Thyroid gland (tissue), 4 donors: ENCODE data around the gene ANKRD34C. TPM values are rescaled to one million over a fixed set of nuclear protein-coding genes. Genes with fewer than 3 reads are reported as not detected.

Experiments used
- DNase-seq, 2 donors: peaks; one replicate each; pipeline ENCODE4 v3.0.0-alpha.2; 2019
- H3K27ac ChIP-seq, 3 donors: fragments of 200-600 bp; sonication (generic); 1 replicate in 2 of 3; 2 replicates in 1 of 3; pipeline ENCODE4 v1.5.1; 2016 to 2019; ENCODE audit warnings: mild to moderate bottlenecking in 1 of 3, moderate library complexity in 1 of 3
- H3K27me3 ChIP-seq: fragments of 200-600 bp; sonication (generic); one replicate; pipeline ENCODE4 v1.5.1; 2019
- H3K36me3 ChIP-seq, 2 donors: fragments of 200-600 bp; sonication (generic); one replicate each; pipeline ENCODE4 v1.5.1; 2016 to 2019
- H3K4me1 ChIP-seq, 2 donors: fragments of 200-600 bp; sonication (generic); one replicate each; pipeline ENCODE4 v1.5.1; 2017 to 2019
- H3K4me3 ChIP-seq, 3 donors: fragments of 200-600 bp; sonication (generic); replicated peaks in 1 of 3; 1 replicate in 2 of 3; 2 replicates in 1 of 3; pipeline ENCODE4 v1.5.1; 2016; ENCODE audit warnings: mild to moderate bottlenecking in 1 of 3
- H3K9me3 ChIP-seq: fragments of 200-600 bp; sonication (generic); one replicate; pipeline ENCODE4 v1.5.1; 2017
- CTCF ChIP-seq, 6 experiments: fragments of 200-600 bp in 3 of 6; fragments of 450-650 bp in 3 of 6; sonication (generic) in 3 of 6; IDR thresholded peaks; one replicate each; pipeline ENCODE4 v1.5.1; 2016 to 2019; ENCODE audit warnings: antibody characterized with exemption in 6 of 6, mild to moderate bottlenecking in 2 of 6, inconsistent platforms in 1 of 6, moderate library complexity in 1 of 6
- POLR2A ChIP-seq, 2 donors: fragments of 450-650 bp; IDR thresholded peaks; one replicate each; pipeline ENCODE4 v1.6.1; 2017; ENCODE audit warnings: antibody characterized with exemption in 2 of 2, mild to moderate bottlenecking in 2 of 2, moderate library complexity in 1 of 2
- WGBS, 2 donors: methylation state at CpG; one replicate each; pipeline ENCODE4 v1.1.5; 2017; 5-methylcytosine and 5-hydroxymethylcytosine counted together
- intact Hi-C: fragments of 100-400 bp; cut with DNase I; formaldehyde crosslinking; loops from one replicate; pipeline ENCODE4 v1.15.1; 2023
- total RNA-seq, 4 donors: library from RNA; depleted of rRNA; stranded (reverse); fragments of >200 nt; gene quantifications; one replicate each; pipeline ENCODE4 v1.2.3, GENCODE V29; 2016

ANKRD34C gene
- total RNA-seq, 4 donors from 2014 or later: 0.13 TPM; not detected in 3

- 84 to 87% methylated on average over 7 of the region's 7 CpGs for WGBS, 2 donors
- no peak for DNase-seq
- no peak overlapping the region for H3K27ac ChIP-seq
These were observed 16.8 kb downstream of the ANKRD34C start for GRCh38 chr15:79299126-79299840.

GRCh38 chr15:79299841-79300235 is 17.3 kb downstream of the ANKRD34C start:
- no peak overlapping the region for H3K27ac ChIP-seq
- no peaks in the 10 kb centered on the region for H3K36me3 ChIP-seq
- DNase-seq: no peak
- intact Hi-C loops: no loop called here
- H3K4me3 ChIP-seq: no peak overlapping the region
- TF ChIP-seq POLR2A (IDR thresholded peaks at IDR 0.05): no peak
- TF ChIP-seq CTCF (IDR thresholded peaks at IDR 0.05): no peak
- 72% methylated on average over 1 of the region's 1 CpG for WGBS, 2 donors
- no peaks in the 10 kb centered on the region for H3K27me3 ChIP-seq
- no peaks in the 10 kb centered on the region for H3K9me3 ChIP-seq
- H3K4me1 ChIP-seq: no peaks in the 10 kb centered on the region

More at GRCh38 chr15:79299126-79299840, 16.8 kb downstream of the ANKRD34C start:
- H3K4me3 ChIP-seq: no peak overlapping the region
- TF ChIP-seq CTCF (IDR thresholded peaks at IDR 0.05) (no peak), POLR2A (IDR thresholded peaks at IDR 0.05) (no peak)
- H3K27me3 ChIP-seq: no peaks in the 10 kb centered on the region
- no peaks in the 10 kb centered on the region for H3K36me3 ChIP-seq
- intact Hi-C loops: no loop called here
- H3K9me3 ChIP-seq: no peaks in the 10 kb centered on the region
- no peaks in the 10 kb centered on the region for H3K4me1 ChIP-seq

GRCh38 chr15:79307251-79307650 is 24.7 kb downstream of the ANKRD34C start:
- Histone ChIP-seq H3K27me3 (no peaks in the 10 kb centered on the region), H3K9me3 (no peaks in the 10 kb centered on the region), H3K36me3 (no peaks in the 10 kb centered on the region), H3K4me1 (peaks cover 5 to 7% of the 10 kb centered on the region in 2 donors), H3K27ac (no peak overlapping the region), H3K4me3 (no peak overlapping the region)
- TF ChIP-seq CTCF (IDR thresholded peaks at IDR 0.05): no peak
- TF ChIP-seq POLR2A (IDR thresholded peaks at IDR 0.05): no peak
- DNase-seq: no peak
- WGBS, 2 donors: 49 to 53% methylated on average over 4 of the region's 4 CpGs
- intact Hi-C loops: no loop called here

GRCh38 chr15:79308874-79309273 is 26.4 kb downstream of the ANKRD34C start:
- Histone ChIP-seq H3K36me3 (peaks cover 0 to 2% of the 10 kb centered on the region in 2 donors), H3K9me3 (no peaks in the 10 kb centered on the region), H3K4me1 (peaks cover 21% of the 10 kb centered on the region in 2 donors), H3K27me3 (no peaks in the 10 kb centered on the region), H3K27ac (no peak overlapping the region), H3K4me3 (no peak overlapping the region)
- intact Hi-C loops: no loop called here
- 32 to 55% methylated on average over 2 of the region's 2 CpGs for WGBS, 2 donors
- no peak for DNase-seq
- TF ChIP-seq POLR2A (IDR thresholded peaks at IDR 0.05) (no peak), CTCF (IDR thresholded peaks at IDR 0.05) (no peak)

- no peaks in the 10 kb centered on the region for H3K9me3 ChIP-seq
- intact Hi-C loops: no loop called here
- H3K4me3 ChIP-seq: peak overlapping the region in 1 of 3 donors; percentile 76
- no peak for DNase-seq
- no peaks in the 10 kb centered on the region for H3K27me3 ChIP-seq
- WGBS, 2 donors: 0 to 1% methylated on average over 6 to 9 of the region's 17 CpGs
- H3K36me3 ChIP-seq: peaks cover 0 to 6% of the 10 kb centered on the region in 2 donors
- no peak overlapping the region for H3K27ac ChIP-seq
- H3K4me1 ChIP-seq: peaks cover 36% of the 10 kb centered on the region in 2 donors
- TF ChIP-seq CTCF (IDR thresholded peaks at IDR 0.05) (no peak), POLR2A (IDR thresholded peaks at IDR 0.05) (no peak)
These were observed 28.1 kb downstream of the ANKRD34C start for GRCh38 chr15:79310612-79310984.
